GM12878 (cell line): ENCODE data around the gene FBXL7. TPM values are rescaled to one million over a fixed set of nuclear protein-coding genes. Genes with fewer than 3 reads are reported as not detected.

Experiments used
- ATAC-seq: fragments of 200-7000 bp; cut with Tn5 transposase; 3 replicates; pipeline ENCODE4 v1.9.1; 2020; ENCODE audit warnings: mild to moderate bottlenecking, moderate library complexity
- BruUV-seq: library from RNA; stranded (reverse); fragments of 400-500 nt; replicated peaks from 2 replicates; lab custom pipeline; 2021; lab: Mats Ljungman, UMichigan
- CTCF ChIA-PET: fragments of 300-600 bp; sonication (Branson Sonifier 250); formaldehyde crosslinking; extraction: SDS; loops from one replicate; lab custom pipeline; 2021; ENCODE audit warnings: inconsistent platforms; lab: Yijun Ruan, JAX
- POLR2A ChIA-PET: fragments of 350-600 bp; formaldehyde crosslinking; extraction: SDS; loops from one replicate; lab custom pipeline; 2021; ENCODE audit warnings: inconsistent platforms; lab: Charles Lee
- RAD21 ChIA-PET: fragments of 300-600 bp; sonication (Branson Sonifier 250); formaldehyde crosslinking; loops from one replicate; lab custom pipeline; 2023; ENCODE audit warnings: antibody characterized with exemption; ENCODE audit not compliant: unreplicated experiment; lab: Charles Lee
- SMC1A ChIA-PET: fragments of 300-600 bp; sonication (Branson Sonifier 250); formaldehyde crosslinking; loops from one replicate; lab custom pipeline; 2023; ENCODE audit not compliant: unreplicated experiment, uncharacterized antibody; lab: Charles Lee
- DNase-seq: peaks from one replicate; pipeline ENCODE4 v3.0.0-alpha.2; 2011; ENCODE audit warnings: low read depth, low spot score
- FAIRE-seq: peaks from 3 replicates; lab custom pipeline; 2011; peaks lifted over from hg19 to GRCh38; lab: Jason Lieb, UNC
- H2AFZ ChIP-seq: 2 replicates; pipeline ENCODE4 v1.6.0; 2011; ENCODE audit warnings: low read depth, low read length, control low read depth; ENCODE audit not compliant: control insufficient read depth
- H3K27ac ChIP-seq: 2 replicates; pipeline ENCODE4 v1.5.1; 2011; ENCODE audit warnings: control low read depth; ENCODE audit not compliant: control insufficient read depth, insufficient read depth
- H3K27me3 ChIP-seq, 2 experiments: replicated peaks in 1 of 2; 2 replicates each; pipeline versions ENCODE4 v1.6.0 to v1.6.1; 2011; ENCODE audit warnings: low read length in 1 of 2; ENCODE audit not compliant: control insufficient read depth in 2 of 2, insufficient read depth in 2 of 2
- H3K36me3 ChIP-seq, 2 experiments: 2 replicates each; pipeline ENCODE4 v1.5.1; 2011; ENCODE audit warnings: low read length in 1 of 2; ENCODE audit not compliant: control insufficient read depth in 2 of 2, insufficient read depth in 2 of 2
- H3K4me1 ChIP-seq: 2 replicates; pipeline ENCODE4 v1.6.1; 2011; ENCODE audit warnings: mild to moderate bottlenecking, low read length, moderate library complexity, mixed read lengths; ENCODE audit not compliant: control insufficient read depth, insufficient read depth
- H3K4me2 ChIP-seq: 2 replicates; pipeline ENCODE4 v1.6.0; 2011; ENCODE audit warnings: control low read depth; ENCODE audit not compliant: control insufficient read depth, insufficient read depth
- H3K4me3 ChIP-seq: fragments of 200-600 bp; sonication (generic); 2 replicates; pipeline ENCODE4 v1.5.1; 2016
- H3K79me2 ChIP-seq: 2 replicates; pipeline ENCODE4 v1.6.0; 2011; ENCODE audit warnings: low read length; ENCODE audit not compliant: control insufficient read depth, insufficient read depth
- H3K9ac ChIP-seq: 2 replicates; pipeline ENCODE4 v1.8.0; 2011; ENCODE audit warnings: low read length, control low read depth, mixed read lengths; ENCODE audit not compliant: control insufficient read depth, insufficient read depth
- H3K9me3 ChIP-seq: replicated peaks from 3 replicates; pipeline ENCODE4 v1.5.1; 2011; ENCODE audit warnings: mild to moderate bottlenecking, low read length; ENCODE audit not compliant: control insufficient read depth, insufficient read depth
- H4K20me1 ChIP-seq: 2 replicates; pipeline ENCODE4 v1.6.0; 2011; ENCODE audit not compliant: control insufficient read depth, insufficient read depth
- ATF2 ChIP-seq: IDR thresholded peaks from 2 replicates; pipeline ENCODE4 v1.6.1; 2012; ENCODE audit warnings: low read length, inconsistent platforms
- CEBPZ ChIP-seq: fragments of 150-350 bp; IDR thresholded peaks from 2 replicates; pipeline ENCODE4 v1.6.1; 2016; ENCODE audit warnings: low read depth, low read length
- CHD2 ChIP-seq: IDR thresholded peaks from 2 replicates; pipeline ENCODE4 v1.6.1; 2011; ENCODE audit warnings: low read depth, low read length, improper control_type of control experiment, borderline replicate concordance
- EED ChIP-seq: sonication (generic); IDR thresholded peaks from 2 replicates; pipeline ENCODE4 v1.6.1; 2016; ENCODE audit warnings: antibody characterized with exemption, low read depth
- FOS ChIP-seq: IDR thresholded peaks from 3 replicates; pipeline ENCODE4 v1.6.1; 2011; ENCODE audit warnings: borderline replicate concordance; ENCODE audit not compliant: insufficient read length; ENCODE audit errors: extremely low read depth
- HDAC2 ChIP-seq: fragments of 200-600 bp; sonication (generic); IDR thresholded peaks from 2 replicates; pipeline ENCODE4 v1.6.1; 2017
- KAT2A ChIP-seq: conservative IDR thresholded peaks from 2 replicates; pipeline ENCODE4 v1.6.1; 2011; ENCODE audit warnings: low read depth, low read length; ENCODE audit not compliant: control insufficient read depth
- LARP7 ChIP-seq: fragments of 450-650 bp; IDR thresholded peaks from 2 replicates; pipeline ENCODE4 v1.6.1; 2017; ENCODE audit warnings: mild to moderate bottlenecking
- MTA2 ChIP-seq: fragments of 450-650 bp; IDR thresholded peaks from 2 replicates; pipeline ENCODE4 v1.6.1; 2016; ENCODE audit warnings: low read depth, mild to moderate bottlenecking, moderate library complexity
- SIN3A ChIP-seq: IDR thresholded peaks from 2 replicates; pipeline ENCODE4 v1.6.1; 2012; ENCODE audit warnings: low read depth, low read length, improper control_type of control experiment
- SMAD1 ChIP-seq: fragments of 450-650 bp; IDR thresholded peaks from 2 replicates; pipeline ENCODE4 v1.6.1; 2018; ENCODE audit warnings: mild to moderate bottlenecking, low read depth; ENCODE audit not compliant: partially characterized antibody
- STAT1 ChIP-seq: fragments of 450-650 bp; conservative IDR thresholded peaks from 2 replicates; pipeline ENCODE4 v1.6.1; 2014; ENCODE audit warnings: antibody characterized with exemption, mild to moderate bottlenecking
- YY1 ChIP-seq: IDR thresholded peaks from 2 replicates; pipeline ENCODE4 v1.6.1; 2011; ENCODE audit warnings: low read depth, mild to moderate bottlenecking, low read length
- ZBTB40 ChIP-seq: fragments of 450-650 bp; IDR thresholded peaks from 2 replicates; pipeline ENCODE4 v1.6.1; 2016; ENCODE audit warnings: mild to moderate bottlenecking, moderate library complexity, borderline replicate concordance
- WGBS: methylation state at CpG from one replicate; pipeline ENCODE4 v1.1.6; 2016; ENCODE audit warnings: low lambda C conversion rate; ENCODE audit not compliant: insufficient replicate concordance, insufficient coverage; ENCODE audit errors: missing lambda C conversion rate; 5-methylcytosine and 5-hydroxymethylcytosine counted together
- in situ Hi-C: fragments of 300-500 bp; cut with MboI; formaldehyde crosslinking; loops from 9 replicates; pipeline ENCODE4 v1.14.3; 2018; ENCODE audit warnings: mixed read lengths
- intact Hi-C: fragments of 100-400 bp; cut with micrococcal nuclease; formaldehyde crosslinking; loops from one replicate; pipeline ENCODE4 v1.14.2; 2022; ENCODE audit not compliant: unreplicated experiment
- polyA plus RNA-seq, 11 experiments: library from polyadenylated mRNA; depleted of rRNA in 4 of 11; unstranded in 6 of 11; stranded (reverse) in 5 of 11; fragments of >200 nt; fragmentation: Nextera tagmentation in 4 of 11; fragmentation: Illumina TruSeq in 1 of 11; extraction: Ambion mirVana in 4 of 11; extraction: Trizol in 1 of 11; gene quantifications; 1 replicate in 1 of 11; 2 replicates in 10 of 11; pipeline versions ENCODE4 v1.2.1 to v1.2.3, GENCODE V29; 2011 to 2016; ENCODE audit warnings: inconsistent platforms in 2 of 11, missing spikeins in 2 of 11, low read depth in 1 of 11
- total RNA-seq, 4 experiments: library from RNA; depleted of rRNA in 3 of 4; stranded (reverse); fragments of >200 nt in 3 of 4; fragmentation: Illumina TruSeq in 1 of 4; extraction: Trizol in 1 of 4; gene quantifications; 2 replicates each; pipeline versions ENCODE4 v1.2.1 to v1.2.3, GENCODE V29; 2013 to 2021

The FBXL7 gene
- total and polyA plus RNA-seq, 10 of the 15 experiments (the other 5 are each of a cell fraction or from before 2014, with no cell fraction given): 0.03 to 0.44 (median 0.16) TPM

GRCh38 chr5:15620501-15620900 is 120.5 kb downstream of the FBXL7 start:
- no peak overlapping the region for H3K27ac ChIP-seq
- BruUV-seq: no TSS peak
- intact Hi-C loops: no loop called here
- no peak overlapping the region for H3K4me2 ChIP-seq
- in situ Hi-C loops: no loop called here
- no peaks in the 10 kb centered on the region for H3K4me1 ChIP-seq
- ChIA-PET CTCF (no interaction called here), SMC1A (no interaction called here), POLR2A (no interaction called here), RAD21 (no interaction called here)
- TF ChIP-seq KAT2A: no peak
- no peak for TF ChIP-seq FOS
- no peak for TF ChIP-seq SMAD1
- TF ChIP-seq HDAC2: no peak
- no peak for TF ChIP-seq EED
- TF ChIP-seq MTA2: no peak
- no peak for TF ChIP-seq CEBPZ
- no peak for TF ChIP-seq LARP7
- no peak for TF ChIP-seq STAT1
- no peak for TF ChIP-seq ATF2
- no peak for TF ChIP-seq YY1
- no peak for TF ChIP-seq SIN3A
- TF ChIP-seq ZBTB40: no peak
- no peak for TF ChIP-seq CHD2
- H3K9ac ChIP-seq: no peak overlapping the region
- WGBS: 47% methylated on average over 11 of the region's 11 CpGs
- FAIRE-seq: no peak
- no peaks in the 10 kb centered on the region for H3K79me2 ChIP-seq
- no peaks in the 10 kb centered on the region for H3K9me3 ChIP-seq
- no peaks in the 10 kb centered on the region for H4K20me1 ChIP-seq
- ATAC-seq: no peak
- DNase-seq: no peak
- no peak overlapping the region for H3K4me3 ChIP-seq
- H3K36me3 ChIP-seq: no peaks in the 10 kb centered on the region
- H2AFZ ChIP-seq: no peak overlapping the region
- H3K27me3 ChIP-seq: no peaks in the 10 kb centered on the region
